GM21515 (cell line): ENCODE measurements around the gene UCKL1.

Source experiments
- ATAC-seq: cut with Tn5 transposase; IDR thresholded peaks from one replicate; pipeline ENCODE4 v1.9.1; 2021; ENCODE audit not compliant: unreplicated experiment

Gene UCKL1

GRCh38 chr20:63959699-63960075 is 3.5 kb upstream of the UCKL1 start:
- no peak for ATAC-seq

GRCh38 chr20:63958964-63959698 is 2.9 kb upstream of the UCKL1 start:
- no peak for ATAC-seq

GRCh38 chr20:63958471-63958870 is 2.3 kb upstream of the UCKL1 start:
- ATAC-seq: no peak

GRCh38 chr20:63957690-63958441 is 1.6 kb upstream of the UCKL1 start:
- no peak for ATAC-seq

GRCh38 chr20:63957004-63957689 is 931 bp upstream of the UCKL1 start:
- ATAC-seq: no peak

- ATAC-seq: no peak
These were observed 418 bp upstream of the UCKL1 start for GRCh38 chr20:63956664-63957003.

GRCh38 chr20:63955281-63955826 is 862 bp downstream of the UCKL1 start:
- ATAC-seq: peak; percentile 18

- no peak for ATAC-seq
These were observed 2.3 kb downstream of the UCKL1 start for GRCh38 chr20:63953764-63954429.

GRCh38 chr20:63952769-63953168 is 3.4 kb downstream of the UCKL1 start:
- ATAC-seq: no peak

GRCh38 chr20:63952210-63952535 is 4.0 kb downstream of the UCKL1 start:
- ATAC-seq: no peak

- no peak for ATAC-seq
These were observed 4.6 kb downstream of the UCKL1 start for GRCh38 chr20:63951398-63952209.

GRCh38 chr20:63950701-63951397 is 5.4 kb downstream of the UCKL1 start:
- no peak for ATAC-seq

- ATAC-seq: no peak
These were observed 8.4 kb downstream of the UCKL1 start for GRCh38 chr20:63947638-63948456.

- ATAC-seq: no peak
These were observed 9.1 kb downstream of the UCKL1 start for GRCh38 chr20:63946986-63947637.

GRCh38 chr20:63945921-63946920 is 10.0 kb downstream of the UCKL1 start:
- ATAC-seq: no peak

- no peak for ATAC-seq
These were observed 11.1 kb downstream of the UCKL1 start for GRCh38 chr20:63945031-63945658.
